HG03439 (cell line): ENCODE measurements around the gene TMEM41B.
A peak's percentile ranks its signal among the peaks of the same experiment; 100 is the strongest.
"Not testable (repeated sequence)": the region's sequence is repeated elsewhere in the genome, so short reads cannot be mapped to it uniquely, and the experiment has no call there.

Source experiments
- ATAC-seq: cut with Tn5 transposase; IDR thresholded peaks from one replicate; pipeline ENCODE4 v1.9.1; 2021; ENCODE audit warnings: mild to moderate bottlenecking, moderate library complexity; ENCODE audit not compliant: unreplicated experiment

Gene TMEM41B

DNA sequence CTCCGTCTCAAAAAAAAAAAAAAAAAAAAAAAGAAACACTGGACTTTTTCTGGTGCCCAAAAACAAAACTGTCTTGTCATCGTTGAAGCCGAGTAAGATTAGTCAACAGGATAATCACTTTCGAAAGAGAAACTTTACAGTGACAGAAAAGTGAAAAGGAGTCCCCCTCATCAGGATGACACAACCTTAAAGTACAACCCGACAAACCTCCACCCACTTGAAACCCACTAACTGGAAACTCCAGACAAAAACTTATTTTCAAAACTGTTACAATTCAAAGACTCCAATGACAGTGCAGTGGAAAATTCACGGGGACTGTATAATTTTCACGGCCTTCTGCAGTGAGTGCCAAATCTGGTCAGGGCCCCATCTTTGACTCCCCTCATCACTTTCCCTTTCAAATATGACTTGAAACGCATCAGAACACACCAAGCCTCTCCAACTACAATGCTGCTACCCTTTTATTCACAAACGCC lies 50.5 kb downstream of the TMEM41B start:
- peak; percentile 71 for ATAC-seq

- not testable (repeated sequence) for ATAC-seq
Observed at GRCh38 chr11:9260838-9261146, 53.6 kb downstream of the TMEM41B start.

- no peak for ATAC-seq
Observed at GRCh38 chr11:9259981-9260837, 54.2 kb downstream of the TMEM41B start.

DNA sequence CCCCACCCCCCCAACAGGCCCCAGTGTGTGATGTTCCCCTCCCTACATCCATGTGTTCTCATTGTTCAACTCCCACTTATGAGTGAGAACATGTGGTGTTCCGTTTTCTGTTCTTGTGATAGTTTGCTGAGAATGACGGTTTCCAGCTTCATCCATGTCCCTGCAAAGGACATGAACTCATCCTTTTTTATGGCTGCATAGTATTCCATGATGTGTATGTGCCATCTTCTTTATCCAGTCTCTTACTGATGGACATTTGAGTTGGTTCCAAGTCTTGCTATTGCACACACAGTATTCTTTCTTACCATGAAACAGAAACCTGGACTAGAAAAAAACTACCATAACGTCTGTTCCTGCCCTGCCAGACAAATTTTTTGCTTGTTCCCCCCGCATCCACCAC lies 56.1 kb downstream of the TMEM41B start:
- not testable (repeated sequence) for ATAC-seq

DNA sequence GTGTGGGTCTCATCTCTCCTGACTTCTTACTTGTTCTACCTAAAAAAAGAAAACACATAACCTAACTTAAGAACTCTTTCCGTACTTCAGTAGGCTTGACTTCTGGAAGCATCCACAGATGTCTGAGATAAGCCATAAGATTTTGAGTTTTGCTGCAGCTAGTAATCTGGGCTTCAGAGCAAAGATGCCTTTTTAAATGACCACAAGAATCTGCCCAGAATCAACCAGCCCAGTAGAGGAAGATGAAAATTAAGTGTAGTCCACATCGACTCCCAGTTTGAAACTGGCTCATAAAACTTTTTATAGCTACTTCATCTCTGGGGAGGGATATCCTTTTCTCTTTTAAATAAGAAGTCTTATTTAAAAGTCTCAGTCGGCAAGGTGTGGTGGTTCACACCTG lies 60.0 kb downstream of the TMEM41B start:
- ATAC-seq, result no peak

- ATAC-seq, result no peak
Observed at GRCh38 chr11:9253086-9253485, 61.3 kb downstream of the TMEM41B start.

DNA sequence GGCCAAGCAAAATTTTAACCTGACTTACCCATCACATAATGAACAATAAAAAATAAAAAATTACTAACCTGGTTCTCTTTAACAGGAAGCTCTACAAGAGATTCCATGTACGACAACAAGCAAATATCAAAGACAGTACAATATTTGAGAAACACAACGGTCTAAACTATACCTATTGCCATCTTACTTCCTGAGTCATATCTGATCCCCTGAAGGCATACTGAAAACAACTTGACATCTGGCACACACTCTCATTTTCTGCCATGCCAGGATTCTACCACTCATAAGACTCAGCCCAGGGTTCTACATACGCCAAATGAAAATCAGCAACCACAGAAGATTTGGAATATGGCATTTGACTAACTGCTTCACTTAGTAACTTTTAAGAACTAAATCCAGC lies 63.1 kb downstream of the TMEM41B start:
- ATAC-seq, result no peak

- no peak for ATAC-seq
Observed at GRCh38 chr11:9250139-9250582, 64.2 kb downstream of the TMEM41B start.

- ATAC-seq, result no peak
Observed at GRCh38 chr11:9249252-9249651, 65.1 kb downstream of the TMEM41B start.

- ATAC-seq, result no peak
Observed at GRCh38 chr11:9247863-9248262, 66.5 kb downstream of the TMEM41B start.

- ATAC-seq, result not testable (repeated sequence)
Observed at GRCh38 chr11:9236242-9236641, 78.2 kb downstream of the TMEM41B start.

- no peak for ATAC-seq
Observed at GRCh38 chr11:9232482-9232881, 81.9 kb downstream of the TMEM41B start.

DNA sequence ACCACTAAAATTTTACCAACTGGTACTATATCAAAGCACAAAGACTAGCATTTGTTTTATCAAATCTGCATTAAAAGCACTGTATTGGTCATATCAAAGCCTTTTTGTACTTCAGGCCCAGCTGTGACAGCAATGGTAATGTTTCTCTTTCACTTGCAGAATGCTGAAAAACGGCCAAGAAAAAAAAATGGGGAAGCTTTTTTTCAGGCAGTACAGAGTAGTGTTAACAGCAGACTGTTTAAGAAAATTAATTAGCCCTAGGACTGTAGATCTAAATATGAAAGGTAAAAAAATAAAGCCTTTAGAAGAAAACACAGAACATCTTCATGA lies 82.6 kb downstream of the TMEM41B start:
- ATAC-seq, result no peak
